CD14-positive monocyte (primary cell): ENCODE measurements around the gene CNTN4. TPM values are rescaled to one million over a fixed set of nuclear protein-coding genes. Genes with fewer than 3 reads are reported as not detected.

Source experiments
- DNase-seq, 3 donors: peaks; one replicate each; pipeline ENCODE4 v3.0.0-alpha.2; 2011 to 2022
- H2AFZ ChIP-seq: 2 replicates; pipeline ENCODE4 v1.6.0; 2012; ENCODE audit warnings: mild to moderate bottlenecking, low read depth, low read length, inconsistent platforms; ENCODE audit not compliant: insufficient read depth, poor library complexity, severe bottlenecking
- H3K27ac ChIP-seq, 2 donors: 1 replicate in 1 of 2; 2 replicates in 1 of 2; pipeline ENCODE4 v1.5.1; 2012 to 2013; ENCODE audit warnings: low read length in 2 of 2, control low read depth in 1 of 2, inconsistent platforms in 1 of 2, low read depth in 1 of 2, mild to moderate bottlenecking in 1 of 2
- H3K27me3 ChIP-seq, 2 donors: one replicate each; pipeline versions ENCODE4 v1.6.0 to v1.6.1; 2011 to 2013; ENCODE audit warnings: low read length in 2 of 2; ENCODE audit not compliant: control insufficient read depth in 2 of 2, insufficient read depth in 2 of 2
- H3K36me3 ChIP-seq, 2 donors: replicated peaks in 1 of 2; 1 replicate in 1 of 2; 2 replicates in 1 of 2; pipeline versions ENCODE4 v1.5.1 to v1.6.1; 2012 to 2013; ENCODE audit warnings: low read length in 2 of 2, control low read depth in 1 of 2, inconsistent platforms in 1 of 2, mild to moderate bottlenecking in 1 of 2; ENCODE audit not compliant: insufficient read depth in 2 of 2, control insufficient read depth in 1 of 2
- H3K4me1 ChIP-seq, 2 donors: 1 replicate in 1 of 2; 2 replicates in 1 of 2; pipeline versions ENCODE4 v1.5.1 to v1.6.1; 2012 to 2013; ENCODE audit warnings: low read length in 2 of 2, control low read depth in 1 of 2, inconsistent platforms in 1 of 2, mild to moderate bottlenecking in 1 of 2, moderate library complexity in 1 of 2; ENCODE audit not compliant: insufficient read depth in 2 of 2, control insufficient read depth in 1 of 2
- H3K4me2 ChIP-seq: replicated peaks from 2 replicates; pipeline ENCODE3; 2012; ENCODE audit warnings: low read length, moderate library complexity, mild to moderate bottlenecking; ENCODE audit not compliant: poor library complexity, severe bottlenecking; ENCODE audit errors: extremely low read depth
- H3K4me3 ChIP-seq, 3 experiments: fragments of 200-600 bp in 1 of 3; sonication (generic) in 1 of 3; replicated peaks in 1 of 3; 1 replicate in 2 of 3; 2 replicates in 1 of 3; pipeline ENCODE4 v1.5.1; 2011 to 2013; ENCODE audit warnings: low read length in 3 of 3, mild to moderate bottlenecking in 3 of 3, control low read depth in 2 of 3, low read depth in 2 of 3, inconsistent platforms in 1 of 3, moderate library complexity in 1 of 3
- H3K79me2 ChIP-seq: 2 replicates; pipeline ENCODE4 v1.6.0; 2012; ENCODE audit warnings: mild to moderate bottlenecking, control low read depth, inconsistent platforms, low read length, moderate library complexity; ENCODE audit not compliant: insufficient read depth
- H3K9ac ChIP-seq: 2 replicates; pipeline ENCODE4 v1.6.0; 2017; ENCODE audit warnings: low read length, mild to moderate bottlenecking; ENCODE audit not compliant: insufficient read depth, poor library complexity, severe bottlenecking
- H3K9me3 ChIP-seq, 2 donors: replicated peaks in 1 of 2; 1 replicate in 1 of 2; 2 replicates in 1 of 2; pipeline versions ENCODE4 v1.5.1 to v1.6.1; 2012 to 2013; ENCODE audit warnings: low read length in 2 of 2, control low read depth in 1 of 2; ENCODE audit not compliant: control insufficient read depth in 1 of 2, insufficient read depth in 1 of 2
- H4K20me1 ChIP-seq: 2 replicates; pipeline ENCODE4 v1.6.0; 2012; ENCODE audit warnings: mild to moderate bottlenecking, low read length, control low read depth, moderate library complexity; ENCODE audit not compliant: insufficient read depth
- H3K27ac Mint-ChIP-seq, 7 donors: one replicate each; pipeline ENCODE4 v1.8.0; 2020; ENCODE audit warnings: mild to moderate bottlenecking in 7 of 7, mixed read lengths in 7 of 7, moderate library complexity in 6 of 7, inconsistent platforms in 2 of 7
- H3K27me3 Mint-ChIP-seq, 3 donors: one replicate each; pipeline ENCODE4 v1.8.0; 2021 to 2022; ENCODE audit warnings: low read depth in 3 of 3, mild to moderate bottlenecking in 3 of 3, mixed read lengths in 3 of 3, moderate library complexity in 3 of 3, inconsistent platforms in 1 of 3
- H3K36me3 Mint-ChIP-seq, 2 donors: one replicate each; pipeline ENCODE4 v1.8.0; 2020; ENCODE audit warnings: mixed read lengths in 2 of 2, inconsistent platforms in 1 of 2, mild to moderate bottlenecking in 1 of 2
- H3K4me1 Mint-ChIP-seq: one replicate; pipeline ENCODE4 v1.8.0; 2020; ENCODE audit warnings: mild to moderate bottlenecking, mixed read lengths
- H3K4me3 Mint-ChIP-seq, 2 donors: one replicate each; pipeline ENCODE4 v1.8.0; 2020; ENCODE audit warnings: mild to moderate bottlenecking in 2 of 2, mixed read lengths in 2 of 2, moderate library complexity in 1 of 2
- H3K9me3 Mint-ChIP-seq, 7 donors: one replicate each; pipeline ENCODE4 v1.8.0; 2020 to 2022; ENCODE audit warnings: mixed read lengths in 7 of 7, mild to moderate bottlenecking in 6 of 7, moderate library complexity in 6 of 7, inconsistent platforms in 2 of 7
- CTCF ChIP-seq: fragments of 200-600 bp; IDR thresholded peaks from one replicate; pipeline ENCODE4 v1.8.0; 2022; ENCODE audit warnings: antibody characterized with exemption, mild to moderate bottlenecking
- WGBS: methylation state at CpG from one replicate; pipeline ENCODE4 v1.1.5; 2013; ENCODE audit warnings: missing lambda C conversion rate; ENCODE audit not compliant: insufficient coverage; 5-methylcytosine and 5-hydroxymethylcytosine counted together
- intact Hi-C, 2 donors: fragments of 100-400 bp; cut with micrococcal nuclease; formaldehyde crosslinking; loops; one replicate each; pipeline versions ENCODE4 v1.15.0 to v1.15.1; 2023
- polyA plus RNA-seq, 3 donors: library from polyadenylated mRNA; depleted of rRNA in 1 of 3; unstranded in 2 of 3; stranded (reverse) in 1 of 3; fragments of 300-500 nt in 2 of 3; fragments of >200 nt in 1 of 3; fragmentation: Illumina TruSeq in 2 of 3; gene quantifications; 1 replicate in 2 of 3; 2 replicates in 1 of 3; pipeline ENCODE4 v1.2.3, GENCODE V29; 2012 to 2021

CNTN4 gene
- polyA plus RNA-seq, 3 donors = not detected

- intact Hi-C loops = no loop called here
- H3K4me1 Mint-ChIP-seq = no peaks in the 10 kb centered on the region
- no peak for TF ChIP-seq CTCF
- H3K36me3 ChIP-seq = no peaks in the 10 kb centered on the region
- H3K9ac ChIP-seq = no peak overlapping the region
- H3K27ac ChIP-seq = no peak overlapping the region
- no peaks in the 10 kb centered on the region for H3K27me3 ChIP-seq
- no peaks in the 10 kb centered on the region for H3K4me1 ChIP-seq
- H3K4me3 ChIP-seq = no peak overlapping the region
- no peaks in the 10 kb centered on the region for H3K36me3 Mint-ChIP-seq
- H2AFZ ChIP-seq = no peak overlapping the region
- H3K27me3 Mint-ChIP-seq = no peaks in the 10 kb centered on the region
- no peaks in the 10 kb centered on the region for H4K20me1 ChIP-seq
- H3K9me3 ChIP-seq = no peaks in the 10 kb centered on the region
- WGBS = 47% methylated on average over 1 of the region's 1 CpG
- DNase-seq = no peak
- no peak overlapping the region for H3K4me2 ChIP-seq
- no peak overlapping the region for H3K4me3 Mint-ChIP-seq
- no peaks in the 10 kb centered on the region for H3K79me2 ChIP-seq
- no peak overlapping the region for H3K27ac Mint-ChIP-seq
- peaks cover 0 to 11% (median 3%) of the 10 kb centered on the region in 7 donors for H3K9me3 Mint-ChIP-seq
These were observed 691.7 kb downstream of the CNTN4 start for GRCh38 chr3:2790266-2790815.

- H3K36me3 ChIP-seq = no peaks in the 10 kb centered on the region
- intact Hi-C loops = no loop called here
- no peaks in the 10 kb centered on the region for H3K9me3 ChIP-seq
- no CpG with 5 or more reads among the region's 1 CpG for WGBS
- Mint-ChIP-seq H3K4me1 (no peaks in the 10 kb centered on the region), H3K27ac (no peak overlapping the region), H3K36me3 (no peaks in the 10 kb centered on the region), H3K9me3 (peaks cover 0 to 6% (median 2%) of the 10 kb centered on the region in 7 donors), H3K27me3 (no peaks in the 10 kb centered on the region), H3K4me3 (no peak overlapping the region)
- no peak overlapping the region for H3K4me2 ChIP-seq
- no peak overlapping the region for H2AFZ ChIP-seq
- H3K79me2 ChIP-seq = no peaks in the 10 kb centered on the region
- no peaks in the 10 kb centered on the region for H4K20me1 ChIP-seq
- H3K9ac ChIP-seq = no peak overlapping the region
- no peak for DNase-seq
- no peak overlapping the region for H3K27ac ChIP-seq
- TF ChIP-seq CTCF = no peak
- no peaks in the 10 kb centered on the region for H3K27me3 ChIP-seq
- no peaks in the 10 kb centered on the region for H3K4me1 ChIP-seq
- no peak overlapping the region for H3K4me3 ChIP-seq
These were observed 693.8 kb downstream of the CNTN4 start for GRCh38 chr3:2792432-2792831.
